Measurements from ENCODE around the gene HEBP2.

DNA sequence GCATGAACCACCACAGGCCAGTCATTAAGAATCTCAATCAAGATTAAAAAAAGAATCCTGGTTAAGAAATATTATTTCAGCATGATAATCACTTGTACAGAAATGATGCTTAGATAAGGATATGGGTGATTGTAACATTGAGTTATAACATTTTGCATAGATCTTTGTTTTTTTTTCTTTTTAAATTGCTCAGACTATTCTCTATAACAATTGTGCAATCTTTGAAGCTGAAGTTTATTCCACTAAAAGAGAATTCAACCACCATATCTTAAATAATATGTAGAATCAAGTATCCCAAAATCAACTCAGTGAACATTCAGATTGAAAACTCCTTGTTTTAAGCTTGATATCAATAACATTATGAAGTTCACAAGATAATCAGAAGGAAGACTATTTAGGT lies 27.0 kb upstream of the HEBP2 start:
- TF ChIP-seq, protein P1, sequence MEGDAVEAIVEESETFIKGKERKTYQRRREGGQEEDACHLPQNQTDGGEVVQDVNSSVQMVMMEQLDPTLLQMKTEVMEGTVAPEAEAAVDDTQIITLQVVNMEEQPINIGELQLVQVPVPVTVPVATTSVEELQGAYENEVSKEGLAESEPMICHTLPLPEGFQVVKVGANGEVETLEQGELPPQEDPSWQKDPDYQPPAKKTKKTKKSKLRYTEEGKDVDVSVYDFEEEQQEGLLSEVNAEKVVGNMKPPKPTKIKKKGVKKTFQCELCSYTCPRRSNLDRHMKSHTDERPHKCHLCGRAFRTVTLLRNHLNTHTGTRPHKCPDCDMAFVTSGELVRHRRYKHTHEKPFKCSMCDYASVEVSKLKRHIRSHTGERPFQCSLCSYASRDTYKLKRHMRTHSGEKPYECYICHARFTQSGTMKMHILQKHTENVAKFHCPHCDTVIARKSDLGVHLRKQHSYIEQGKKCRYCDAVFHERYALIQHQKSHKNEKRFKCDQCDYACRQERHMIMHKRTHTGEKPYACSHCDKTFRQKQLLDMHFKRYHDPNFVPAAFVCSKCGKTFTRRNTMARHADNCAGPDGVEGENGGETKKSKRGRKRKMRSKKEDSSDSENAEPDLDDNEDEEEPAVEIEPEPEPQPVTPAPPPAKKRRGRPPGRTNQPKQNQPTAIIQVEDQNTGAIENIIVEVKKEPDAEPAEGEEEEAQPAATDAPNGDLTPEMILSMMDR (conservative IDR thresholded peaks at IDR 0.05; ENCODE audit: low read length): no peak
- TF ChIP-seq EZH2phosphoT487 (IDR thresholded peaks at IDR 0.05; ENCODE audit: borderline replicate concordance, low read depth, low read length): no peak

Data from OCI-LY7 (cell line).